Middle frontal gyrus (tissue), 1 donor: ENCODE measurements around the gene ALLC.

Experiments
- DNase-seq: peaks from one replicate; pipeline ENCODE4 v3.0.0-alpha.2; 2015; ENCODE audit warnings: low spot score; ENCODE audit errors: extremely low spot score

Gene ALLC

DNA sequence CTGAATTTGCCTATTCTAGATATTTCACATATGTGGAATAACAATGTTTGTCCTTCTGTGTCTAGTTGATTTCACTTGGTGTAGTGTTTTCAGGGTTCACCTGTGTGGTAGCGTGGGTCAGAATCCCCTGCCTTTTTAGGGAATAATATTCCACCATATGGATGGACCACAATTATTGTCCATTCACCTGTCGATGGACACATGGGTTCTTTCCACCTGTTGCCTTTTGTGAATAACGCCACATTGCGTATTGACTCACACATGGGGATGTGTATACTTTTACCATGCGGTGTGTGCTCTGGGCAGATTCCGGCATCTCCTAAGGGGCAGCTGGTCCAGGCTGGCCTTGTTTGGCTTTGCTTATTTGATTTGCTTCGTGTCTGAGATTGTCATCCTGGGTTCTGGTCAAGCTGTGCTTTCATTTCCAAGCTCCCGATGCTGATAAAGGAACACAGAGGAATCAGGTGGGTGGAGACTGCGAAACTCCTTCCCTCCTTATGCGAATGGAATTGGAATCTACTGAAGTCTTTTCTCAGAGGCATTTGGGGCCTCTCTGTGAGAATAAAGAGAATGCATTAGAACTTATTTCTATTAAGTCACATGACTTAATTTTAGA, 18.9 kb upstream of the ALLC start:
- no peak for DNase-seq

DNA sequence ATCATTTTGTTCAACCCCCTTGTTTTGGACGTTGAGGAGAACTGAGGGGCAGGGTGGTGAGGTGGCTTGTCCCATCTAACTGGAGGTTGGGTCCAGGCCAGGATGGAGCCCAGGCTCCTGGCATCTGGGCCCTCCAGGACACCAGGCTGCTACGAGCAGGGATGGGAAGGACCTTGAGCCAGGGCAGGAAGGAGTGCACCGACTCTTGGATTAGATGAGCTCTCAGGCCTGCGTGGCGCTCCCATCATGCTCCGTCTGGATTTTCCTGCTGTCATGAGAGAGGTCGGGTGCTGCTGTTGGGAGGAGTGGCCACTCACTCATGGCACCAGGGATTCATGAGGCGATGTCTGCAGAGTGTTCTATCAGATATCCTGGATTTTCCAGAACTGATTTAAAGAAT, 18.3 kb upstream of the ALLC start:
- DNase-seq: no peak

DNA sequence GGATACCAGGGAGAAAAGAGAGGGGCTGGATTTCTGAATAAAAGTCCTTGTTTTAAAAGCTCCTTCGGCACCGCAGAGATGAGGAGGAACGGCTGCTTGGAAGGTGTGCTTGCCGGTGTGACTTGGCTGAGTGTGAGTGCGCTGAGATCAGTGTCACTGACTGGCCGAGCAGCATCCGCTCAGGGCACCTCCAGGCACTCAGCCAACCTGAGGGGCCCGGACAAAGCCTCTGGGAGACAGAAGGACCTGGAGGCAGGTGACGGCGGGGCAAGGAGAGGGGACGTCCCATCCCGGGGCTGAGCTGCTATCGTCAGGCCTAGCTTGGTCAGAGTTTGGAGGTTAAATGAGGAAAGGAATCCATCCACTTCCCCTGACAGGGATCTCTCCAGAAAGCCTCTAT, 16.8 kb upstream of the ALLC start:
- no peak for DNase-seq

DNA sequence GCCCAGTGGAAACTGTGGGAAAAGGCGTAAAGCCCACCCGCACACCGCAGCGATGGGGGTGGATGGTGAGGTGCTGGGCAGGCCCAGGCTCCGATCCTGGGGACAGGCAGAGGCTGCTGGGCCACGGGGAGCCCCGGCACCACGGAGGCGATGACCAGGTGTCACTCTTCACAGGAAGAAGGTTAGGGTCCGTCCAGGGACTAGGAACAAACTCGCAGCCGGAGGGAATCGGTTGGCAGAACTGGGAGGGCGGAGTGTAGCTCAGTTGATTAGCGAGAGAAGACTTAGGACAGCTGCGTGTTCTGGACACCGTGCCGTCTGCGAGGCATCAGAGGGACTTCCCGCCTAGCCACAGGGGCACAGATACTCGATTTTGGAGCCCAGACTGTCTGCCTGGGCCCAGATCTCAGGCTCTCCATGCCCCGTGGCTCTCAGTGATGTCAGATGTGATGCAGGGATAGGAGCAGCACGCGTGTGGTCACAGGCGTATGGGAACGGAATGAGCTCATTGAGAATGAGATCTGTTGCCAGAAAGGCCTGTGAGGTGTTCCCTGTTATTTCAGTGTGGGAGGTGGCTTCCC, 16.1 kb upstream of the ALLC start:
- DNase-seq: no peak

- DNase-seq: no peak
Measured at GRCh38 chr2:3642521-3643215, 15.3 kb upstream of the ALLC start.

GRCh38 chr2:3643371-3644245, 14.4 kb upstream of the ALLC start:
- DNase-seq: no peak

DNA sequence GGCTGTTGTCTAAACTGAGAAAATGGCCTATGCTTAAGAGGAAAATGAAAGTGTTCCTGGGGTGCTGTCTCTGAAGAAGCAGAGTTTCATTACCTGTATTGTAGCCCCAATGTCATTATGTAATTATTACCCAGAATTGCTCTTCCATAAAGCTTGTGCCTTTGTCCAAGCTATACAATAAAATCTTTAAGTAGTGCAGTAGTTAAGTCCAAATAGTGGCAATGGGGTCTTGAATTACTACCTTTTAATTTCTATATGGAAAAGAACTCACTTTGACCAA, 13.8 kb upstream of the ALLC start:
- no peak for DNase-seq

- no peak for DNase-seq
Measured at GRCh38 chr2:3644891-3645605, 13.0 kb upstream of the ALLC start.

DNA sequence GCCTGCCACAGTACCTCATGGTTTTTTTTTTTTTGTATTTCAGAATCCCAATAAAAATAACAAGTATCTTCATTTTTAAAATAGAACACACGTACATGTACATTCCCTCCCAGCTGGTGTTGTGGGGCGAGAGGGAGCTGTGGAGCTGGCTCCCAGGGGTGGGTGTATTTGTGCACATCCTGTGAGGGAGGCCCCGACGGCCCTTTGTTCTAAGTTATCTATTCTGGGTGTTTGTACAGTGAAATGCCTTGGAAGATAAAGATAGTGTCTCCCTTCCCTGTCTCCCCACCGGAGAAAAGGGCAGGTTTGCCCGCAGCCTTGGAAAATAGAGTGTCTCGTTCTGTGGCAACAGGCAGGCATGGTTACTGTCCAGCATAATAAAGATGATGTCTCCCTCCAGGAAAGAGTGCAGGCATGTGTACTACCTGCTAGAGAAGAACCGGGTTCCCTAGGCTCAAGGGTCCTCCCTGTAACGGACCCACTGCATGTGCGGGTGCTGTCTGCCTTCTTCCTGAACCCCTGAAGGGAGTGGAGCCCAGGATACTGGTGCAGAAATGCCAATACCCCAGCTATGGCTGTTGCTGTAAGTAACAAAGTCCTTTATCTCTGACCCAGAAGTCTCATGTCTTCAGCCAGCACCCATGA, 12.1 kb upstream of the ALLC start:
- DNase-seq: no peak

DNA sequence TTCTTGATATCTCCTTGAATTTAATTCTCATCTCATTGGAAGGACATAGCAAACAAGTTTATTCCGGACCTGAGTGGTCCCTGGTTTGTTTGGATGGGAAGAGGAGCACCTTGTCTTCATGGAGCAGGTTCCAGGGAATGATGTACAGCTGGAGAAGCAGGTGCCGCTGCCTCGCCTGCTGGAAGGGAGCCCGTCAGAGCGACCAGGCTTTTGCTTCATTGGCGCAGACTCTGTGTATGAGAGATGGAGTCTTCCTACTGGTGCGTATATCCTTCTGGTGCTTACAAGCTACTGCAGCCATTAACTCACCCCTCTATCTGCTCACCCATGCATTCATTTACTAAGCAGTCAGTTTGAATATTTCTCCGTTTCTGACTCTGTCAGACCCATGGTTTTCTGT, 11.6 kb upstream of the ALLC start:
- DNase-seq: no peak

DNA sequence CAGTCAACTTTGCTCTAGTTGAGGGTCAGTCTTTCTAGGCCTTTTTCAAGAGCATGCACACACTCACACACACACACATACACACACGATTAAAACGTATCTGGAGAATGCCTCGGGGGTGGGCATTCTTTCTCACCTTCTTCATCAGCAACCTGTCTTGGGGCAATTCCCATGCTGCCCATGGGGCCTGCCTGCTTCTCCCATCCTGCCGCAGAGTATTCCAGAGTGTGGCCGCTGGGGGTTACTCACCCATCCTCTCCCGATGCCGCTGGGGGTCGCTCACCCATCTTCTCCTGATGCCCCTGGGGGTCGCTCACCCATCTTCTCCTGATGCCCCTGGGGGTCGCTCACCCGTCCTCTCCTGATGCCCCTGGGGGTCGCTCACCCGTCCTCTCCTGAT, 10.8 kb upstream of the ALLC start:
- no peak for DNase-seq

DNA sequence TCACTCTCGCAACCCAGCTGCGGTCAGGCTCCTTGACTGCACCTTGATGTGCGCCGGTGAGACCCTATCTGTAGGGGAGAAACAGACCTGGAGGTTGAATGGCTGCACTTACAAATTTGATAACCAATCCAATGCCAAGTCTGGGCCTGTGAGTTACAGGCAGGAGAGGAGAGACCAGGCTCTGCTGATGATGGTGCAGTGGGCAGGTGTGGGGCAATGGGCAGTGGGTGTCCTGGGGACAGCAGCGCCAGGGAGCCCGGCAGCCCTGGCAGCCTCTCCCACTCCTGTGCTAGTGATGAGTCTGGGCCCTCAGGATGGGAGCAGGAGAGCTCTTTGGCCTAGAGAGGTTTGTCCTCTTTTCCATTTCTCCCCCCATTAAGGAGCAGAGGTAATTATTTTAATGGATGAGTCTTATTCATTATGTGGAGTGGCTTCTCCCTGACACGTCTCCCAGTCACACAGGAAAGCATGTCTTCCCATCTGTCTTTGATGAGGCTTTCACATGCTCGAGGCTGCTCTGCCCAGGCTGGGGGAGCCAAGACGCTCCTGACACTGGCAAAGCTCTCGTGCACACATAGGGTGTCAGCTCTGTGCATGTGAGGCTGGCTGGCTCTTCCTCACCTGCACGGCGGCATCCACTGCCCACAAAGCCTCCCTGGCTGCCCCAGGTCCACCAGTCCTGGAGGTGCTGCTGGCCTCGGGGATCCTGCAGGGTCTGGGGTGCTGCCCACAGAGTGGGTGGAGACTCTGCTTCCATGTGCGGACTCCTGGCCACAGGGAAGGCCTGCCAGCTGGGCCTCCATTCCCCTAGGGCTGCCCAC, 10.0 kb upstream of the ALLC start:
- DNase-seq: no peak

GRCh38 chr2:3648652-3649177, 9.3 kb upstream of the ALLC start:
- DNase-seq: no peak

DNA sequence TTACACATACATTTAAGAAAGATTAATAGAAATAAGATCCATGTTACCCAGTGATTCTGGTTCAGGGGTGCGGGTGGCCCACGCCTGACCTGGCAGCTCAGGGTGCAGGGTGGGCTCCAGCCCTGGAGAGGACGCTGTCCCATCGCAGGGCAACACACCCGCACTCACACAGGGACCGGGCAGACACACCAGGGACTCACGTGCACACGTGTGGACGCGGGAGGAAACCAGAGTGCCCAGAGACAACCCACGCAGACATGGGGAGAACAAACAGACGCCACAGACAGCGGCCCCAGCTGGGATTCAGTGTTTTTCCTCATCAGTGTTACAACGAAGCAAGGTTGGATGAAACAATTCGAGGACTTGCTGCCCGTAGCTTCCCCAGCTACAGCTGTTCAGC, 8.4 kb upstream of the ALLC start:
- DNase-seq: no peak

DNA sequence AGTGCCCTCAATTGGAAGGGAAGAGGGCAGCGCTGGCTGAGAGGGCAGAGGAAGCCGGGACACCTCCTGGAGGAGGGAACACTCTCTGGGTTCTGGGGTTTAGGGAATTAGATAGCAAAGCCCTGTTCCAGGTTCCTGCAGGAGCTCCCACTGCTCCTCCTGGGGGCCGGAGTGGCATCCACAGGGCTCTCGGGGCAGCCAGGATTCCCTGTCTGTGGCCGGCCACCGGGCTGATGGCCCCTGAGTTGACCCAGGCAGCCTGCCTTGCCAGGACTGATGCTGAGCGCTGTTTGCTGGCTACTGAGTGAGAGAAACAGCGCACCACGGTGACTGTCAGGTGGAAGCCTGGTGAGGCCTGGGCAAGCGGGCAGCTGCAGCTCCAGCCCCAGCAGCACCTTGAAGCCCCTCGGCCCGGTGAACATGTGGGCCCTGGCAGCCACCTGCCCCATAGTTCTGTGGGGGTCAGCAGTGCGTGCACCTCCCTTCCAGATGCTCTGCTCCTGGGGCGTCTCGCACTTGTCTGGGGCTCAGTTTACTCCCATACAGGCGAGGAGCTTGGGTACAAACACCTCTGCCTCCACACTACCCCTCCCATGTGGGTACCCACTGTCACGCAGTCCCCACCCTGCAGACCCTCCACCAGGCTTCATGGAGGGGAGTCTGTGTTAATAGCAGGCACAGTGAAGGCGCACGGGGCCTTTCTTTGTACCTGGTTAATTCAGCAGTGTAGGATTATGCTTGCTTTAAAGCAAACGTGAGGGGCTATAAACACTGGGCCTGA, 7.7 kb upstream of the ALLC start:
- no peak for DNase-seq

GRCh38 chr2:3651691-3652648, 6.0 kb upstream of the ALLC start:
- peak; percentile 50 for DNase-seq

DNA sequence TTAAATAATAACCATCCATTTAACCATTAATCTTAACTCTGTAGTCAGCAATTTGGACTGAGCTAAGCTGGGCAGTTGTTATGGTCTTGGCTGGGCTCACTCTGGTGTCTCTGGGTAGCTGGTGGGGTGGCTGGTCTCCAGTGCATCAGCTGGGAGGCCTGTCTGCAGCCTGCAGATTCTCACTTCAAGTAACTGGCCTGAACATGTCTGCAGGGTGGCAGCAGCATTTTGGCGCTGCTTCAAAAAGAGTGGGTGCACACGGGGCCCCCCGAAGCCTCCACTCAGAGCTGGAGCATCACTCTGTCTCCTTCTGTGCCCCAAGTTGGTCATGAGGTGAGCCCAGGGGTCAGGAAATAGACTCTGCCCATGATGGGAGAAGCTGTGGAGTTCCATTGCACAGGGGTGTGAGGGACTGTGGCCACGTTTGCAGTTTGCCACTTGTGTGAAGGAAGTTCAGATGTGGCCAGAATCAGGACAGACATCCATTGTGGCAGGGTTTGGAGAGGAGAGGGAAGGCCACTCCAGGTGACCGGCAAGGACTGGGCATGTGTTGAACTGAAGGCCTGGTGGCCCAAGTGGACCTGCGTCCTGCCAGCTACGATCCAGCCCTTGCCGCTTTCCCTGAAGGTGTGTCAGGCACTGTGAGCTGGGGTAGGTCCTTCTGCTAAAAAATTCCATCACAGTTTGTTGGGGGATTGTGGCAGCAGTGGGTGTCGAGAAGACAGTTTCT, 4.9 kb upstream of the ALLC start:
- DNase-seq: no peak
